ENCODE data around the gene PAM.
"Not testable (repeated sequence)": the region's sequence is repeated elsewhere in the genome, so short reads cannot be mapped to it uniquely, and the experiment has no call there.

PAM gene

GRCh38 chr5:103034662-103035392 is 279.7 kb downstream of the PAM start:
- TF ChIP-seq CTCF (IDR thresholded peaks at IDR 0.05) (no peak), ZFX (IDR thresholded peaks at IDR 0.05; ENCODE audit: borderline replicate concordance) (no peak)
- no peak overlapping the region for H3K27ac ChIP-seq

GRCh38 chr5:103035701-103036100 is 280.6 kb downstream of the PAM start:
- no peak overlapping the region for H3K27ac ChIP-seq
- TF ChIP-seq CTCF (IDR thresholded peaks at IDR 0.05): no peak
- no peak for TF ChIP-seq ZFX (IDR thresholded peaks at IDR 0.05; ENCODE audit: borderline replicate concordance)

GRCh38 chr5:103036601-103037000 is 281.5 kb downstream of the PAM start:
- TF ChIP-seq CTCF (IDR thresholded peaks at IDR 0.05) (no peak), ZFX (IDR thresholded peaks at IDR 0.05; ENCODE audit: borderline replicate concordance) (no peak)
- H3K27ac ChIP-seq: no peak overlapping the region

GRCh38 chr5:103037673-103038455 is 282.8 kb downstream of the PAM start:
- TF ChIP-seq CTCF (IDR thresholded peaks at IDR 0.05) (0 out of 2 replicates have a peak, but pooled peaks have one; percentile 6), ZFX (IDR thresholded peaks at IDR 0.05; ENCODE audit: borderline replicate concordance) (no peak)
- H3K27ac ChIP-seq: no peak overlapping the region

- TF ChIP-seq ZFX (IDR thresholded peaks at IDR 0.05; ENCODE audit: borderline replicate concordance): no peak
- peak; percentile 73 for TF ChIP-seq CTCF (IDR thresholded peaks at IDR 0.05)
- no peak overlapping the region for H3K27ac ChIP-seq
Observed at GRCh38 chr5:103041071-103041676, 286.1 kb downstream of the PAM start.

GRCh38 chr5:103046706-103047105 is 291.6 kb downstream of the PAM start:
- not testable (repeated sequence) for H3K27ac ChIP-seq

GRCh38 chr5:103057208-103058130 is 302.4 kb downstream of the PAM start:
- TF ChIP-seq ZFX (IDR thresholded peaks at IDR 0.05; ENCODE audit: borderline replicate concordance): no peak
- no peak for TF ChIP-seq CTCF (IDR thresholded peaks at IDR 0.05)
- no peak overlapping the region for H3K27ac ChIP-seq

Data from 22Rv1 (cell line).